ENCODE results near the gene ITFG1. TPM values are rescaled to one million over a fixed set of nuclear protein-coding genes. Genes with fewer than 3 reads are reported as not detected.

ITFG1 gene
- total and polyA plus RNA-seq, 8 donors = 8.1 to 90.0 (median 32.2) TPM

GRCh38 chr16:47377154-47377553 is 83.7 kb downstream of the ITFG1 start:
- TF ChIP-seq EP300 (IDR thresholded peaks at IDR 0.05) (no peak), POLR2A (IDR thresholded peaks at IDR 0.05) (no peak), CTCF (IDR thresholded peaks at IDR 0.05) (no peak), POLR2AphosphoS5 (IDR thresholded peaks at IDR 0.05) (no peak)
- Histone ChIP-seq H3K27me3 (no peaks in the 10 kb centered on the region), H3K4me1 (no peaks in the 10 kb centered on the region), H3K36me3 (peaks cover 0 to 19% (median 12%) of the 10 kb centered on the region in 4 donors), H3K9me3 (no peaks in the 10 kb centered on the region), H3K27ac (no peak overlapping the region), H3K4me3 (no peak overlapping the region)
- intact Hi-C loops (cut with DNase I; ENCODE audit: low total_unique reads) = no loop called here
- DNase-seq = no peak
- WGBS, 5 donors = 50 to 60% (median 55%) methylated on average over 3 of the region's 3 CpGs

GRCh38 chr16:47375423-47375822 is 85.4 kb downstream of the ITFG1 start:
- 90 to 98% (median 96%) methylated on average over 1 of the region's 1 CpG for WGBS, 5 donors
- TF ChIP-seq POLR2A (IDR thresholded peaks at IDR 0.05) (no peak), POLR2AphosphoS5 (IDR thresholded peaks at IDR 0.05) (no peak), CTCF (IDR thresholded peaks at IDR 0.05) (no peak), EP300 (IDR thresholded peaks at IDR 0.05) (no peak)
- H3K36me3 ChIP-seq = peaks cover 0 to 24% (median 20%) of the 10 kb centered on the region in 4 donors
- H3K4me1 ChIP-seq = no peaks in the 10 kb centered on the region
- no peaks in the 10 kb centered on the region for H3K27me3 ChIP-seq
- H3K9me3 ChIP-seq = peaks cover 0 to 4% (median 0%) of the 10 kb centered on the region in 4 donors
- intact Hi-C loops (cut with DNase I; ENCODE audit: low total_unique reads) = no loop called here
- H3K4me3 ChIP-seq = no peak overlapping the region
- DNase-seq = no peak
- no peak overlapping the region for H3K27ac ChIP-seq

- 90 to 96% (median 93%) methylated on average over 3 of the region's 3 CpGs for WGBS, 5 donors
- H3K27me3 ChIP-seq = no peaks in the 10 kb centered on the region
- peaks cover 0 to 30% (median 23%) of the 10 kb centered on the region in 4 donors for H3K36me3 ChIP-seq
- peaks cover 0 to 6% (median 0%) of the 10 kb centered on the region in 4 donors for H3K9me3 ChIP-seq
- no peak overlapping the region for H3K4me3 ChIP-seq
- H3K27ac ChIP-seq = no peak overlapping the region
- intact Hi-C loops (cut with DNase I; ENCODE audit: low total_unique reads) = no loop called here
- H3K4me1 ChIP-seq = no peaks in the 10 kb centered on the region
- TF ChIP-seq CTCF (IDR thresholded peaks at IDR 0.05) (no peak), EP300 (IDR thresholded peaks at IDR 0.05) (no peak), POLR2A (IDR thresholded peaks at IDR 0.05) (no peak), POLR2AphosphoS5 (IDR thresholded peaks at IDR 0.05) (no peak)
- DNase-seq = no peak
Measured at GRCh38 chr16:47374629-47375028, 86.2 kb downstream of the ITFG1 start.

GRCh38 chr16:47371271-47372014 is 89.4 kb downstream of the ITFG1 start:
- H3K4me3 ChIP-seq = no peak overlapping the region
- no peak overlapping the region for H3K27ac ChIP-seq
- WGBS, 5 donors = 96 to 99% (median 98%) methylated on average over 5 of the region's 5 CpGs
- intact Hi-C loops (cut with DNase I; ENCODE audit: low total_unique reads) = no loop called here
- TF ChIP-seq POLR2A (IDR thresholded peaks at IDR 0.05) (no peak), EP300 (IDR thresholded peaks at IDR 0.05) (no peak), POLR2AphosphoS5 (IDR thresholded peaks at IDR 0.05) (no peak), CTCF (IDR thresholded peaks at IDR 0.05) (no peak)
- no peaks in the 10 kb centered on the region for H3K4me1 ChIP-seq
- no peaks in the 10 kb centered on the region for H3K27me3 ChIP-seq
- H3K9me3 ChIP-seq = peaks cover 0 to 6% (median 0%) of the 10 kb centered on the region in 4 donors
- no peak for DNase-seq
- peaks cover 0 to 34% (median 23%) of the 10 kb centered on the region in 4 donors for H3K36me3 ChIP-seq

All from stomach (tissue), 9 donors.